ENCODE measurements around the gene MSI2. TPM values are rescaled to one million over a fixed set of nuclear protein-coding genes. Genes with fewer than 3 reads are reported as not detected.

MSI2 gene
- total and polyA plus RNA-seq, 12 donors = 25.5 to 135 (median 121) TPM

- no peaks in the 10 kb centered on the region for H3K27me3 ChIP-seq
- no peak overlapping the region for H3K27ac ChIP-seq
- WGBS, 2 donors = 93 to 94% methylated on average over 13 of the region's 13 CpGs
- H3K4me3 ChIP-seq = no peak overlapping the region
- intact Hi-C loops (cut with DNase I) = loop anchor here in 1 of 10 donors (10.0 kb wide), 1 partner anchor 150 kb away; no protein-coding TSS in a partner anchor
- TF ChIP-seq CTCF (IDR thresholded peaks at IDR 0.05) = no peak
- ATAC-seq (no peak), DNase-seq (no peak)
- H3K4me1 ChIP-seq = no peaks in the 10 kb centered on the region
- peaks cover 0 to 14% (median 0%) of the 10 kb centered on the region in 9 donors for H3K36me3 ChIP-seq
- no peaks in the 10 kb centered on the region for H3K9me3 ChIP-seq
Observed at GRCh38 chr17:57684711-57685498, 428.6 kb downstream of the MSI2 start.

DNA sequence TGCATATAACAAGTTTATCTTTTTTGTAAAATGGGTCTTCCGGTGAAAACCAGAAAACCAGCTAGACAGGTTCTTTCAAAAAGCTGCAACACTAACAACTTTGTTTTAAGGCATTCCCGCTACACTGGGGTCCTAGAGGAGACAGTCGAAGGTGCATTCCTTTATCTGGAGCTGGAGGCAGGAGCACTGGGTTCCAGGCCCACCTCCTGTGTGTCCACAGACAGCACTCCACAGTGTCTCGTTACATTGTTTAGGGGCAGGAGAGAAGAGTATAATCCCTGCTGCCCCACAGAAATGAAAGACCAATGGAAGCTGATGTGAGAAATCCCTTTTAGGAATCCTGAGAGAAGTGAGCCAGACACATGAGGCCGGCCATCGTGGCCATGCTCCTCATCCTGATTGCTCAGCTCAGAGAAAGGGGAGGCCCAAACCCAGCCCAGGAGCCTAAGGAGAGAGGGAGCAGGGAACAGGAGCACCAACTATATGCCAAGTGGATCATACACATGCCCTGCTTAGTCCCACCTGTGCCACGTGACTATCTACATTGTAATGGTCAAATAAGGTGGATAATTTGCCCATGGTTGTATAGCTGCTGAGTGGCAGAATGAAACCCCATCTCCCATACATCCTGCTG is 429.3 kb downstream of the MSI2 start:
- TF ChIP-seq CTCF (IDR thresholded peaks at IDR 0.05) = no peak
- Histone ChIP-seq H3K9me3 (no peaks in the 10 kb centered on the region), H3K4me1 (no peaks in the 10 kb centered on the region), H3K4me3 (no peak overlapping the region), H3K36me3 (peaks cover 0 to 14% (median 0%) of the 10 kb centered on the region in 9 donors), H3K27me3 (no peaks in the 10 kb centered on the region), H3K27ac (no peak overlapping the region)
- ATAC-seq = peak in 1 of 8 donors; percentile 30
- no peak for DNase-seq
- intact Hi-C loops (cut with DNase I) = loop anchor here in 1 of 10 donors (10.0 kb wide), 1 partner anchor 149 kb away; no protein-coding TSS in a partner anchor
- WGBS, 2 donors = 88 to 94% methylated on average over 7 of the region's 7 CpGs

GRCh38 chr17:57687642-57688041 is 431.3 kb downstream of the MSI2 start:
- no peak overlapping the region for H3K4me3 ChIP-seq
- intact Hi-C loops (cut with DNase I) = loop anchor here in 1 of 10 donors (10.0 kb wide), 1 partner anchor 147 kb away; no protein-coding TSS in a partner anchor
- H3K27me3 ChIP-seq = no peaks in the 10 kb centered on the region
- ATAC-seq = no peak
- no peak for DNase-seq
- H3K27ac ChIP-seq = no peak overlapping the region
- no peak for TF ChIP-seq CTCF (IDR thresholded peaks at IDR 0.05)
- no peaks in the 10 kb centered on the region for H3K4me1 ChIP-seq
- peaks cover 0 to 12% (median 0%) of the 10 kb centered on the region in 9 donors for H3K36me3 ChIP-seq
- H3K9me3 ChIP-seq = peaks cover 0 to 3% (median 0%) of the 10 kb centered on the region in 11 donors

DNA sequence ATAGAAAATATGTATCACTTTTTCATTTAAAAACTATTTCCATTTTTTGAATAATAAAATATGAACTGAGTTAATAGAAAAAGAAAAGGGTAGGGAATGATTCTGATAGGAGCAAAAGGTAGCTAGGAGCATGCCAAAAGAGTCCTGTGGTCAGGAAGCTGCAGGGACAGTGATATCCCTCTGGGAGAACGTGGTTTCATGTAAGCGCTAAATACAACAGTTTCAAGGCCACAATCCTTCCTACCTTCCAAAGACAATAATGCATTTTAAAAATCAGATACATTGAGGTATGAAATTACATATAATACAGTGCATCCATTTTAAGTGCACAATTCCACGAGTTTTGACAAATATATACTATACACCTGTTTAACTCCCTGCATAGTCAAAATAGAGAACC is 432.9 kb downstream of the MSI2 start:
- no peak overlapping the region for H3K4me3 ChIP-seq
- H3K27me3 ChIP-seq = no peaks in the 10 kb centered on the region
- H3K9me3 ChIP-seq = peaks cover 0 to 3% (median 0%) of the 10 kb centered on the region in 11 donors
- H3K4me1 ChIP-seq = no peaks in the 10 kb centered on the region
- no peak for ATAC-seq
- 63 to 73% methylated on average over 3 of the region's 3 CpGs for WGBS, 2 donors
- peaks cover 0 to 7% (median 0%) of the 10 kb centered on the region in 9 donors for H3K36me3 ChIP-seq
- TF ChIP-seq CTCF (IDR thresholded peaks at IDR 0.05) = no peak
- no peak for DNase-seq
- H3K27ac ChIP-seq = no peak overlapping the region
- intact Hi-C loops (cut with DNase I) = loop anchor here in 1 of 10 donors (10.0 kb wide), 1 partner anchor 146 kb away; no protein-coding TSS in a partner anchor
